ENCODE data around the gene PNPLA1.

PNPLA1 gene

DNA sequence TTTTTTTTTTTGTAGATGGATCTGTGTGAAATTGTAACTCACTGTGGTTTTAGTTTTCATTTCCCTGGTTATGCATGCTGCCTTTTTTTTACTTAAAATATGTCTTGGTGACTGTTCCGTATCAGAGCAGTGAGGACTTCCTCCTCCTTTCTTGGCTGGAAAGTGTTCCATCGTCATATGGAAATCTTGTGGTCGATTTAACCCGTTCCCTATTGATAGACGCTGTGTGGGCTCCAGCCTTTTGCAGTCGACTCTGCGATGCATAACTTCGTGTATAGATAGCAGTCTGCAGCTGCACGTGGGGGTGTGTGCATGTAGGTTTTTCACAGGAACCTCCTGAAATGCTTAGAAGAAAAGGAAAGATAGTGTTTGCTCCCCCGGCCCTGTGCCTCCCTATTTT, 28.1 kb upstream of the PNPLA1 start:
- ATAC-seq = no peak
- TF ChIP-seq ARNTL (CRISPR knock-in tag; IDR thresholded peaks at IDR 0.05; ENCODE audit: borderline replicate concordance, low read depth) (no peak), TCF4 (CRISPR knock-in tag; IDR thresholded peaks at IDR 0.05; ENCODE audit: borderline replicate concordance) (no peak), OSR1 (CRISPR knock-in tag; IDR thresholded peaks at IDR 0.05) (no peak), PPARA (CRISPR knock-in tag; IDR thresholded peaks at IDR 0.05; ENCODE audit: borderline replicate concordance) (no peak), GLIS3 (CRISPR knock-in tag; IDR thresholded peaks at IDR 0.05) (no peak), SNAI2 (CRISPR knock-in tag; IDR thresholded peaks at IDR 0.05) (no peak)
- TF ChIP-seq, protein P1, sequence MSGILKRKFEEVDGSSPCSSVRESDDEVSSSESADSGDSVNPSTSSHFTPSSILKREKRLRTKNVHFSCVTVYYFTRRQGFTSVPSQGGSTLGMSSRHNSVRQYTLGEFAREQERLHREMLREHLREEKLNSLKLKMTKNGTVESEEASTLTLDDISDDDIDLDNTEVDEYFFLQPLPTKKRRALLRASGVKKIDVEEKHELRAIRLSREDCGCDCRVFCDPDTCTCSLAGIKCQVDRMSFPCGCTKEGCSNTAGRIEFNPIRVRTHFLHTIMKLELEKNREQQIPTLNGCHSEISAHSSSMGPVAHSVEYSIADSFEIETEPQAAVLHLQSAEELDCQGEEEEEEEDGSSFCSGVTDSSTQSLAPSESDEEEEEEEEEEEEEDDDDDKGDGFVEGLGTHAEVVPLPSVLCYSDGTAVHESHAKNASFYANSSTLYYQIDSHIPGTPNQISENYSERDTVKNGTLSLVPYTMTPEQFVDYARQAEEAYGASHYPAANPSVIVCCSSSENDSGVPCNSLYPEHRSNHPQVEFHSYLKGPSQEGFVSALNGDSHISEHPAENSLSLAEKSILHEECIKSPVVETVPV (CRISPR knock-in tag; IDR thresholded peaks at IDR 0.05) = no peak

DNA sequence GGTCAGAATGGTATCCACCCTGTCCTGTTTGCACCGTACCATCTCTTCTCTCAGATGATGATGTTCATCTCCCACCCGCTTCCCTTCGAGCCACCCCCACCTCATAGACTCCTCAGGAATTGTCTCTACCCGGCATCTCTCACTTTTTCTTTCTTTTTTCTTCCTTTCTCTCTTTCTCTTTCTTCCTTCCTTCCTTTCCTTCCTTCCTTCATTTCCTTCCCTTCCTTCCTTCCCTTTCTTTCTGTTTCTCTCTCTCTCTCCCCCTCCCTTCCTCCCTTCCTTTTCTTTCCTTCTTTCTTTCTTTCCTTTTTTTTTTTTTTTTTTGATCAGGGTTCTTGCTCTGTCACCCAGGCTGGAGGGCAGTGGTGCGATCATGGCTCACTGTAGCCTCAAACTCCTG, 27.7 kb upstream of the PNPLA1 start:
- TF ChIP-seq BACH2 (CRISPR knock-in tag; IDR thresholded peaks at IDR 0.05; ENCODE audit: borderline replicate concordance) (no peak), TSHZ2 (CRISPR knock-in tag; IDR thresholded peaks at IDR 0.05) (no peak), ZFP3 (CRISPR knock-in tag; IDR thresholded peaks at IDR 0.05) (no peak), ZNF565 (CRISPR knock-in tag; conservative IDR thresholded peaks at IDR 0.05; ENCODE audit: low read depth) (no peak), GLIS3 (CRISPR knock-in tag; IDR thresholded peaks at IDR 0.05) (no peak), PPARA (CRISPR knock-in tag; IDR thresholded peaks at IDR 0.05; ENCODE audit: borderline replicate concordance) (no peak), ARNTL (CRISPR knock-in tag; IDR thresholded peaks at IDR 0.05; ENCODE audit: borderline replicate concordance, low read depth) (no peak), SNAI2 (CRISPR knock-in tag; IDR thresholded peaks at IDR 0.05) (no peak), POU6F1 (CRISPR knock-in tag; IDR thresholded peaks at IDR 0.05; ENCODE audit: borderline replicate concordance, low read depth) (no peak), TCF4 (CRISPR knock-in tag; IDR thresholded peaks at IDR 0.05; ENCODE audit: borderline replicate concordance) (no peak), ZC3H10 (CRISPR knock-in tag; IDR thresholded peaks at IDR 0.05) (no peak), ZNF8 (CRISPR knock-in tag; IDR thresholded peaks at IDR 0.05) (no peak), CREB5 (CRISPR knock-in tag; IDR thresholded peaks at IDR 0.05; ENCODE audit: low read depth) (no peak)
- TF ChIP-seq, protein P2, sequence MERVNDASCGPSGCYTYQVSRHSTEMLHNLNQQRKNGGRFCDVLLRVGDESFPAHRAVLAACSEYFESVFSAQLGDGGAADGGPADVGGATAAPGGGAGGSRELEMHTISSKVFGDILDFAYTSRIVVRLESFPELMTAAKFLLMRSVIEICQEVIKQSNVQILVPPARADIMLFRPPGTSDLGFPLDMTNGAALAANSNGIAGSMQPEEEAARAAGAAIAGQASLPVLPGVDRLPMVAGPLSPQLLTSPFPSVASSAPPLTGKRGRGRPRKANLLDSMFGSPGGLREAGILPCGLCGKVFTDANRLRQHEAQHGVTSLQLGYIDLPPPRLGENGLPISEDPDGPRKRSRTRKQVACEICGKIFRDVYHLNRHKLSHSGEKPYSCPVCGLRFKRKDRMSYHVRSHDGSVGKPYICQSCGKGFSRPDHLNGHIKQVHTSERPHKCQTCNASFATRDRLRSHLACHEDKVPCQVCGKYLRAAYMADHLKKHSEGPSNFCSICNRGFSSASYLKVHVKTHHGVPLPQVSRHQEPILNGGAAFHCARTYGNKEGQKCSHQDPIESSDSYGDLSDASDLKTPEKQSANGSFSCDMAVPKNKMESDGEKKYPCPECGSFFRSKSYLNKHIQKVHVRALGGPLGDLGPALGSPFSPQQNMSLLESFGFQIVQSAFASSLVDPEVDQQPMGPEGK (CRISPR knock-in tag; IDR thresholded peaks at IDR 0.05; ENCODE audit: borderline replicate concordance) = no peak
- TF ChIP-seq, protein P1 (CRISPR knock-in tag; IDR thresholded peaks at IDR 0.05) = no peak
- ATAC-seq = no peak

DNA sequence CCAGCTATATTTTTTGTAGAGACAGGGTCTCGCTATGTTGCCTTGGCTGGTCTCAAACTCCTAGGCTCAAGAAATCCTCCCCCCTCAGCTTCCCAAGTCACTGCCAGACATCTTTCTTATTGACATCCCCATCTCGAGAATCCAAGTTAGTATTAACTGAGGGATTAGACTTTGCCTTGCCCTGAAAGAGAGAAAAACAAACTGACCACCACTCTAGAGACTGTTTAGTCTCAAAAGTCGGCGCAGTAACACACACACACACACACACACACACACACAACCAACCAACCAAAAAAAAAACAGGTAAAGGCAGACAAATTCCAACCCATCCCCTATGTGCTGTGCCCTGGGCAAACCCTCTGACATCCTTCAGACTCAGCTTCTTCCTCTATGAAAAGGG, 27.2 kb upstream of the PNPLA1 start:
- ATAC-seq = no peak

More for the DNA sequence above, 27.2 kb upstream of the PNPLA1 start:
- no peak for TF ChIP-seq ARNTL (CRISPR knock-in tag; IDR thresholded peaks at IDR 0.05; ENCODE audit: borderline replicate concordance, low read depth)
- no peak for TF ChIP-seq ZNF8 (CRISPR knock-in tag; IDR thresholded peaks at IDR 0.05)
- no peak for TF ChIP-seq OSR1 (CRISPR knock-in tag; IDR thresholded peaks at IDR 0.05)
- no peak for TF ChIP-seq PPARA (CRISPR knock-in tag; IDR thresholded peaks at IDR 0.05; ENCODE audit: borderline replicate concordance)
- no peak for TF ChIP-seq TCF4 (CRISPR knock-in tag; IDR thresholded peaks at IDR 0.05; ENCODE audit: borderline replicate concordance)
- no peak for TF ChIP-seq ZFP30 (CRISPR knock-in tag; IDR thresholded peaks at IDR 0.05)
- TF ChIP-seq, protein P1 (CRISPR knock-in tag; IDR thresholded peaks at IDR 0.05) = no peak
- no peak for TF ChIP-seq ZNF565 (CRISPR knock-in tag; conservative IDR thresholded peaks at IDR 0.05; ENCODE audit: low read depth)
- no peak for TF ChIP-seq ESRRG (CRISPR knock-in tag; IDR thresholded peaks at IDR 0.05)
- no peak for TF ChIP-seq BACH2 (CRISPR knock-in tag; IDR thresholded peaks at IDR 0.05; ENCODE audit: borderline replicate concordance)
- TF ChIP-seq, protein P2 (CRISPR knock-in tag; IDR thresholded peaks at IDR 0.05; ENCODE audit: borderline replicate concordance) = no peak
- TF ChIP-seq POU6F1 (CRISPR knock-in tag; IDR thresholded peaks at IDR 0.05; ENCODE audit: borderline replicate concordance, low read depth) = no peak
